IPS-20b (cell line): ENCODE results near the gene CDH18.

ENCODE experiments used
- H3K27ac ChIP-seq: one replicate; pipeline ENCODE4 v1.5.1; 2013; ENCODE audit warnings: low read length
- H3K27me3 ChIP-seq: 2 replicates; pipeline ENCODE4 v1.6.1; 2013; ENCODE audit warnings: mild to moderate bottlenecking, low read length, inconsistent platforms; ENCODE audit not compliant: insufficient read depth
- H3K36me3 ChIP-seq: 2 replicates; pipeline ENCODE4 v1.6.1; 2013; ENCODE audit warnings: low read depth, mild to moderate bottlenecking, inconsistent platforms, low read length, moderate library complexity; ENCODE audit not compliant: insufficient read depth
- H3K4me1 ChIP-seq: 2 replicates; pipeline ENCODE4 v1.6.1; 2013; ENCODE audit warnings: mild to moderate bottlenecking, control low read depth, inconsistent platforms, low read length, moderate library complexity; ENCODE audit not compliant: insufficient read depth
- H3K4me3 ChIP-seq: 2 replicates; pipeline ENCODE4 v1.5.1; 2013; ENCODE audit warnings: mild to moderate bottlenecking, low read length, inconsistent platforms
- H3K9ac ChIP-seq: 2 replicates; pipeline ENCODE4 v1.6.1; 2013; ENCODE audit warnings: low read depth, mild to moderate bottlenecking, inconsistent platforms, low read length, moderate library complexity
- H3K9me3 ChIP-seq: 2 replicates; pipeline ENCODE4 v1.6.1; 2013; ENCODE audit warnings: mild to moderate bottlenecking, low read depth, low read length, inconsistent platforms; ENCODE audit not compliant: insufficient read depth

CDH18 gene, protein sequence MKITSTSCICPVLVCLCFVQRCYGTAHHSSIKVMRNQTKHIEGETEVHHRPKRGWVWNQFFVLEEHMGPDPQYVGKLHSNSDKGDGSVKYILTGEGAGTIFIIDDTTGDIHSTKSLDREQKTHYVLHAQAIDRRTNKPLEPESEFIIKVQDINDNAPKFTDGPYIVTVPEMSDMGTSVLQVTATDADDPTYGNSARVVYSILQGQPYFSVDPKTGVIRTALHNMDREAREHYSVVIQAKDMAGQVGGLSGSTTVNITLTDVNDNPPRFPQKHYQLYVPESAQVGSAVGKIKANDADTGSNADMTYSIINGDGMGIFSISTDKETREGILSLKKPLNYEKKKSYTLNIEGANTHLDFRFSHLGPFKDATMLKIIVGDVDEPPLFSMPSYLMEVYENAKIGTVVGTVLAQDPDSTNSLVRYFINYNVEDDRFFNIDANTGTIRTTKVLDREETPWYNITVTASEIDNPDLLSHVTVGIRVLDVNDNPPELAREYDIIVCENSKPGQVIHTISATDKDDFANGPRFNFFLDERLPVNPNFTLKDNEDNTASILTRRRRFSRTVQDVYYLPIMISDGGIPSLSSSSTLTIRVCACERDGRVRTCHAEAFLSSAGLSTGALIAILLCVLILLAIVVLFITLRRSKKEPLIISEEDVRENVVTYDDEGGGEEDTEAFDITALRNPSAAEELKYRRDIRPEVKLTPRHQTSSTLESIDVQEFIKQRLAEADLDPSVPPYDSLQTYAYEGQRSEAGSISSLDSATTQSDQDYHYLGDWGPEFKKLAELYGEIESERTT

DNA sequence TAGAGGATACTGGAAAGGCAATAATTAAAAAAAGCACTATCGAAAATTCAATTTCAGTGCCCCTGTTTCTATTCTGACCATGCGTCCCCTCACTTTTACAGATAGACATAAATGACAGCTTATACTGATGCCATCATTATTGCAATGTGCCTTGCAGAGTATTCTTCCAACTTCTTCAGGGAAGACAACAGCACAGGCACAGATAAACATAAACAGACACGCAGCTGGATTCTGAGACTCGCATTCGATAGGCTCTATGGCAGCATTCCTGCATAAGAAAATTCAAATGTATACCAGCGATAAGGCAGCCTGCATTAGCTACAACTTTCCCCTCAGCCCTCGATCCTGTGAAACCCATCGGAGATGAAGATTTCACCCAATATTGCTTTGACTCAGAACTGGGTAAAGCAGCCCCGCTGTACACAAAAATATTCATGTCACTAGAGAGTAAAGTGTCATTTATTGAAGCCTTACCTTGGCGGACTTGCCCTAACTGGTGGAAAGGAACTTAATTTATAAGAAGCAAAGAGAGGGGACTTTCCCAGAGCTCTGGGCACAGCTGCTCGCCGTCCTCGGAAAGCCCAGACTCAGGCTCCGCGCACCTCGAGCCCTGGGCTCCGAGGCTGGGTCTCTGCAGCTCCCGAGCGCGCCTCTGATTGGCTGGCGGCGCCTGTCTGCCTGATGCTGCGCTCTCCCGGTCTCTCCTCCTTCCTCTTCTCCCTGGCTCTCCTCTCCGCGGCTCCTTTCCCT, at the start of gene CDH18:
TSS of gene CDH18 (minus strand) at position 589 of the 750 bp plus-strand sequence. CDS start 149,214 bp downstream, outside the sequence.
- Histone ChIP-seq H3K27me3 (peaks cover 34% of the 10 kb centered on the region), H3K27ac (no peak within 1 kb of the TSS), H3K9me3 (no peaks in the 10 kb centered on the region), H3K9ac (peak within 1 kb of the TSS; percentile 34; the same call in 1 of the 2 replicates), H3K4me3 (peak within 1 kb of the TSS; percentile 75), H3K4me1 (no peaks in the 10 kb centered on the region), H3K36me3 (no peaks in the 10 kb centered on the region)

DNA sequence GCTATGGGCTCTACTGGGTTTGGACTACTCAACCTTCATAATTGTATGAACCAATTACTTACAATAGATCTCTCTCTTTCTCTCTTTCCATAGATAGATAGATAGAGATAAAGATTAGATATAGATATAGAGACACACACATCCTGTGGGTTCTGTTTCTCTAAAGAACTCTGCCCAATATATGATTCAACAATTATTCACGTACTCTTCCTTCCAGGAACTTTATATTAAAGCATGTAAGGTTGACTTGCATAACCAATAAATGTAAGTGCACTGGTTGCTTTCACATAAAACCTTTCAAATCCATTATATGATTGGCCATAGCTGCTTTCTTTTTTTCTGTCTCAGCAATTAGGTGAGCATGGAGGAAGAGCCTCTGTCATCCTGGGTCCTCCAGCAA, 46.7 kb upstream of the CDH18 start:
- H3K36me3 ChIP-seq: no peaks in the 10 kb centered on the region
- no peaks in the 10 kb centered on the region for H3K9me3 ChIP-seq
- no peak overlapping the region for H3K4me3 ChIP-seq
- H3K4me1 ChIP-seq: no peaks in the 10 kb centered on the region
- no peaks in the 10 kb centered on the region for H3K27me3 ChIP-seq
- H3K27ac ChIP-seq: no peak overlapping the region
- no peak overlapping the region for H3K9ac ChIP-seq

DNA sequence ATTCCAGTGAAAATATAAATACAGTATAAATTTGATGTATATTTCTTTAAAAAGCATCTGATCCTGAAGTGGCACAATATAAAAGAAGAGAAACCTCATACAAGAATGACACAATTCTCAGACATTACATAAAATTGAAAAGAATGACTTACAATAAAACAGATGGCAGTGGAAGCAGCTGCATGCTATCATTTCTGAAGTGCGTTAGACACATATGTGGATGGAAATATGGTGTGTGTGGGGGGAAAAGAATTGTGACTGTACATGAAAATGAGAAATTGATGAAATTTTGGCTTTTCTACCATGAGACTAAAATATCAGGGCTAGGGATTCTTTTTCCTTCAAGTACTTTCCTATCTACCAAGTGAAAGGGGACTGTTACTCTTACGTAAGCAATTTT, 45.9 kb upstream of the CDH18 start:
- Histone ChIP-seq H3K9me3 (no peaks in the 10 kb centered on the region), H3K27me3 (no peaks in the 10 kb centered on the region), H3K36me3 (no peaks in the 10 kb centered on the region), H3K4me1 (no peaks in the 10 kb centered on the region), H3K27ac (no peak overlapping the region), H3K9ac (no peak overlapping the region), H3K4me3 (no peak overlapping the region)

DNA sequence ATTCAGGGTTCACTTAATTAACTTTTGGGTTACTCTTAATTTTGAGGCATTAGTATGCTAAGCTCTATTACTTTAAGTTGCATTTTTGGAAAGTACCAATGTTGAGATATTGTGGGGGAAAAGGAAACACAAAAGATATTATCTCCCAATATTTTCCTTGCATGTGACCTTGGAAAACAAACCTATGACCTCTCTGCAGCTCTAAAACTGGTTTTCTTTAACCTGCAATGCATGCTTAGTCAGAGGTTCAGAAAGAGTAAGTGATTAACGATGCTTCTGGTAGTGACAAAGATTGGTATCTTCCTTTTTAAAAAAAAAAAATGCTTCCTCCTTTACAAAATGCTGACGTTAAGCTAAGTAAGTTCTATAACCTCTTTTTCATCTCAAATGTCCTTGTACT, 44.9 kb upstream of the CDH18 start:
- Histone ChIP-seq H3K4me1 (no peaks in the 10 kb centered on the region), H3K9ac (no peak overlapping the region), H3K27me3 (no peaks in the 10 kb centered on the region), H3K9me3 (no peaks in the 10 kb centered on the region), H3K4me3 (no peak overlapping the region), H3K27ac (no peak overlapping the region), H3K36me3 (no peaks in the 10 kb centered on the region)

DNA sequence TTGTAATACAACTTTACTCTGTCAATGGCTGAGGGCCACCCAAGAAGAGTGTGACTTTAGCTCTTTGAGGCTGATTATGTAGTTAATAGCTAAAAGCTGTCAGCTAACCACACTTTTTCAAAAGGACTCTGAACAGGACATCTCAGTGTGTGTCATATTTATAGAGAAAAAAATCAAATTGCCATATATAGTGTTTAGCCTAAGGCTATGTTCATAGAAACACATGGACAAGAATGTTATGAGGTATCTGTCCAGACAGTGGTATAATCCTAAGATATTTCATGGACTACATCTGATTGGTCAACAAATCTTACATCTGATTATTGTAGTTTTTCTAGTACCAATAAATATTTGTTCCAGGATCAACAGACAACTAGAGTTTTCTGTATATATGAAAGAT, 42.1 kb upstream of the CDH18 start:
- Histone ChIP-seq H3K36me3 (no peaks in the 10 kb centered on the region), H3K4me1 (no peaks in the 10 kb centered on the region), H3K27me3 (no peaks in the 10 kb centered on the region), H3K9ac (no peak overlapping the region), H3K27ac (no peak overlapping the region), H3K4me3 (no peak overlapping the region), H3K9me3 (no peaks in the 10 kb centered on the region)

DNA sequence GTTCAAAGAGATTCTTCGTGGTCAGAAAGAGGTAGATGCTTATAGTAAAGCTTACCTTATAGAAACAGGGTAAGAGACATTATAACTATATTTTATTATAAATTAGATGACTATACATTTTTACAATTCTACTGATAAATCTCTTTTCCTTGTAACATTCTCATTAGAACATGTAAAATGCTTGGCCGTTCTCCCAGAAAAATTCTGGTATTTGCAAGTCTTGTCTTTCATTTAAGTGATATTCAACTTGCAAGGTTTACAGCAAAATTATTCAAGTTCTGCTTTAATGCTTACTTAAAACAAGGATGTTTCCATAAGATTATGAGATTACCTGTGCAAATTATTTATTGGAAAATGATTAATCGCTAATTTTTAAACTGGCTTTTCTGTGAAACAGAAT, 41.3 kb upstream of the CDH18 start:
- Histone ChIP-seq H3K4me1 (no peaks in the 10 kb centered on the region), H3K4me3 (no peak overlapping the region), H3K36me3 (no peaks in the 10 kb centered on the region), H3K27me3 (no peaks in the 10 kb centered on the region), H3K27ac (no peak overlapping the region), H3K9ac (no peak overlapping the region), H3K9me3 (no peaks in the 10 kb centered on the region)

DNA sequence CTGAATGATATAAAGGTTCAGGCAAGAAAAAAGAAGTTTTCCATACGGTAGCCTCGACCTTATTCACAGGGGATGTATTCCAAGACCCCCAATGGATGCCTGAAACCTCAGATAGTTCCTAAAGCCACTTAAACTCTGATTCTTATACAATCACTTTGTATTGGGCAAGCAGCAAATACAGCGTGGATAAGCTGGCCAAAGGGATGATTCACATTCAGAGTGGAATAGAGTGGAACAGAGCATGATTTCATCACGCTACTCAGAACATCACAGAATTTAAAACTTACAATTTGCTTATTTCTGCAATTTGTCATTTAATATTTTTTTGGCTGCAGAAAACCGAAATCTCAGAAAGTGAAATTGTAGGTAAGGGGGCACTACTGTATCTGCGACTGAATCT, 40.5 kb upstream of the CDH18 start:
- no peaks in the 10 kb centered on the region for H3K4me1 ChIP-seq
- no peaks in the 10 kb centered on the region for H3K36me3 ChIP-seq
- no peaks in the 10 kb centered on the region for H3K9me3 ChIP-seq
- no peak overlapping the region for H3K27ac ChIP-seq
- H3K9ac ChIP-seq: no peak overlapping the region
- H3K4me3 ChIP-seq: no peak overlapping the region
- H3K27me3 ChIP-seq: no peaks in the 10 kb centered on the region

DNA sequence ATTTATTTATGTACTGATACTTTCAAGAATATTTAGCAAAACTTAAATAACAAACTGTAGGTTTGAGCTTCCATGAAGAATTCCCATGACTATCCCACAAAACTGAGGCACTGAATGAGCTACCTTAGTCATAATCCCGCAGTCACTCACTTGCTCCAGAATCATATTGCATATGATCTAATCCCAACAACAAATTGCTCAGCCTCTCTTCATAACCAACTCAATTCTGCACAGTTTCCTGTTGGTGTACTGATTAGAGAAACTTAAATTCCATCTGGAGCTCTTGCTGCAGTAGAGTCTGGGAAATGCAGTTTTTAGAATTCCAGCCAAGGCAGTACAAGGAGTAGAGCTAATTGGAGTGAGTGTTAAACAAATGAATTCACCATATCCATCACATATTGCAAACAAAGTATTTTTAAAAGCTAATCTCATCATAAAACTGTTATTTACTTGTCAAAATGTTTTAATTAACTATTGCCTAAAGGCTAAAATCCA, 35.7 kb upstream of the CDH18 start:
- Histone ChIP-seq H3K36me3 (no peaks in the 10 kb centered on the region), H3K4me1 (no peaks in the 10 kb centered on the region), H3K4me3 (no peak overlapping the region), H3K27ac (no peak overlapping the region), H3K27me3 (no peaks in the 10 kb centered on the region), H3K9ac (no peak overlapping the region), H3K9me3 (peaks cover 26% of the 10 kb centered on the region)

DNA sequence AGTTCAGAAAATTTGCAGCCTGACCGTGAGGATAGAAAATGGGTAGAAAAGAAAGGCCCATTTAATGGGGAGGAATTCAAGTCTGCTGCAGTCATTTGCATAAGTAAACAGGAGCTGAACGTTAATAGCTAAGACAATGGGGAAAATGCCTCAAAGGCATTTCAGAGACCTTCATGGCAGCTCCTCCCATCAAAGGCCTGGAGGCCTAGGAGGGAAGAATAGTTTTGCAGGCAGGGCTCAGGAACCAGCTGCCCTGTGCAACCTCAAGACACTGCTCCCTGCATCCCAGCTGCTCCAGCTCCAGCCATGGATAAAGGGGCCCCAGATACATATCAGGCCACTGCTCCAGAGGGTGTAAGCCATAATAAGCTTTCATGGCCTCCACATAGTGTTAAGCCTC, 32.2 kb upstream of the CDH18 start:
- peaks cover 26% of the 10 kb centered on the region for H3K9me3 ChIP-seq
- H3K9ac ChIP-seq: no peak overlapping the region

DNA sequence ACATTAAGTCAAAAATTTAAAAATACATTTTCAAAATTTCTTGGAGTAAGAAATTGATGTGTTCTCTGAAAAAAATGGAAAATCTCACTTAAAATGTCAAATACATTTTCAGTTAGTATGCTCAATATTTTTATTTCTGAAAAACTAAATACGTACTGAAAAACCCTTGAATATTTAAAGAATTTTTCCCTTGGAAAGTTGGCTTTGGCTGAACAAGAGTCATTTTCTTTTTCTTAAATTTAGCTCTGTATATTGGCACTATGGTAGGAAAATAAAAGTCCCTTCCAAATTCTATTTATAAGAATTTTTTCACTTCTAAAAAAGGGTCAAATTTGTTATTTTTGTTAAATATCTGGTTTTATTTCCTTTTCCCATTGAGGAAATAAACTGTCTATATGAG, 29.0 kb upstream of the CDH18 start:
- Histone ChIP-seq H3K27ac (no peak overlapping the region), H3K36me3 (no peaks in the 10 kb centered on the region), H3K27me3 (no peaks in the 10 kb centered on the region), H3K4me1 (no peaks in the 10 kb centered on the region), H3K9ac (no peak overlapping the region), H3K9me3 (peaks cover 26% of the 10 kb centered on the region), H3K4me3 (no peak overlapping the region)

More for the DNA sequence above, 32.2 kb upstream of the CDH18 start:
- Histone ChIP-seq H3K36me3 (no peaks in the 10 kb centered on the region), H3K4me3 (0 out of 2 replicates have a peak overlapping the region, but pooled peaks have one; percentile 1), H3K4me1 (no peaks in the 10 kb centered on the region), H3K27ac (no peak overlapping the region), H3K27me3 (no peaks in the 10 kb centered on the region)

DNA sequence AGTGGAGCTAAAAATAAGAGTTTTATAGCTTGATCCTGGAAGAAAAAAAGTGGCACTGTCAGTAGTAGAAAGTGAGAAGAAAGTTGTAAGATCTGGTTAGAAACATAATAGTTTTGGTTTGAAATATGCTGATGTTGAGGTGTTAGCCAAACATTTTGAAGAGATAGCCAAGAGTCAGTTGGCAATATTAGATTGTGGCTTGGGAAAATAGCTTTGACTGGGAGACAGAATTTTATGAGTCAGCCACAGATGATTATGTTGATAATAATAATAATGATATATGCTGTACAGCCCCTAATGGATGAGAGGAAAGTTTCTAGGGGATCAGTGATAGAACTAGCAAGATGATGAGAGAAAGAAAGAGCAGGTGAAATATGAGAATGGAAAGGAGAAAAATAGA, 12.4 kb upstream of the CDH18 start:
- no peaks in the 10 kb centered on the region for H3K27me3 ChIP-seq
- H3K36me3 ChIP-seq: no peaks in the 10 kb centered on the region
- no peak overlapping the region for H3K27ac ChIP-seq
- no peak overlapping the region for H3K4me3 ChIP-seq
- no peak overlapping the region for H3K9ac ChIP-seq
- no peaks in the 10 kb centered on the region for H3K4me1 ChIP-seq
- no peaks in the 10 kb centered on the region for H3K9me3 ChIP-seq
